GM23338 (cell line): ENCODE results near the gene DNAH6. TPM values are rescaled to one million over a fixed set of nuclear protein-coding genes. Genes with fewer than 3 reads are reported as not detected.
A peak's percentile ranks its signal among the peaks of the same experiment; 100 is the strongest.

Source experiments
- ATAC-seq: fragments of 200-7000 bp; cut with Tn5 transposase; 3 replicates; pipeline ENCODE4 v1.9.1; 2020
- DNase-seq: peaks from one replicate; pipeline ENCODE4 v3.0.0-alpha.2; 2015; ENCODE audit warnings: low spot score
- H2AFZ ChIP-seq: fragments of 200-600 bp; sonication (generic); 2 replicates; pipeline ENCODE4 v1.8.0; 2016; ENCODE audit warnings: antibody characterized with exemption, mild to moderate bottlenecking, moderate library complexity
- H3F3A ChIP-seq: fragments of 200-600 bp; sonication (generic); replicated peaks from 2 replicates; pipeline ENCODE4 v1.8.0; 2017; ENCODE audit warnings: antibody characterized with exemption, mixed run types, low read depth
- H3K27ac ChIP-seq: fragments of 200-600 bp; sonication (generic); 2 replicates; pipeline ENCODE4 v1.6.1; 2016; ENCODE audit warnings: low read depth
- H3K27me3 ChIP-seq: fragments of 200-600 bp; sonication (generic); 2 replicates; pipeline ENCODE4 v1.8.0; 2016; ENCODE audit warnings: mild to moderate bottlenecking, mixed run types, moderate library complexity; ENCODE audit not compliant: insufficient read depth
- H3K36me3 ChIP-seq: fragments of 200-600 bp; sonication (generic); 2 replicates; pipeline ENCODE4 v1.8.0; 2016; ENCODE audit warnings: mild to moderate bottlenecking; ENCODE audit not compliant: insufficient read depth
- H3K4me1 ChIP-seq: fragments of 200-600 bp; sonication (generic); 2 replicates; pipeline ENCODE4 v1.8.0; 2016; ENCODE audit warnings: mild to moderate bottlenecking, moderate library complexity; ENCODE audit not compliant: insufficient read depth
- H3K4me2 ChIP-seq: fragments of 200-600 bp; sonication (generic); 2 replicates; pipeline ENCODE4 v1.7.1; 2017; ENCODE audit warnings: mixed run types
- H3K4me3 ChIP-seq: fragments of 200-600 bp; sonication (generic); 2 replicates; pipeline ENCODE4 v1.6.1; 2016; ENCODE audit warnings: mixed run types
- H3K79me2 ChIP-seq: fragments of 200-600 bp; sonication (generic); replicated peaks from 2 replicates; pipeline ENCODE4 v1.8.0; 2017; ENCODE audit warnings: mild to moderate bottlenecking; ENCODE audit not compliant: insufficient read depth
- H3K9me2 ChIP-seq: fragments of 200-600 bp; sonication (generic); 2 replicates; pipeline ENCODE4 v1.8.0; 2017; ENCODE audit not compliant: insufficient read depth
- H4K20me1 ChIP-seq: fragments of 200-600 bp; sonication (generic); replicated peaks from 2 replicates; pipeline ENCODE4 v1.8.0; 2017; ENCODE audit warnings: mild to moderate bottlenecking; ENCODE audit not compliant: insufficient read depth
- H3K27ac Mint-ChIP-seq: 2 replicates; pipeline ENCODE4 v1.8.0; 2020; ENCODE audit warnings: inconsistent platforms, mild to moderate bottlenecking, moderate library complexity, mixed read lengths
- H3K27me3 Mint-ChIP-seq: 3 replicates; pipeline ENCODE4 v1.8.0; 2022; ENCODE audit warnings: low read depth, mild to moderate bottlenecking, moderate library complexity, mixed read lengths, inconsistent platforms; ENCODE audit not compliant: insufficient read depth, poor library complexity
- H3K36me3 Mint-ChIP-seq: 3 replicates; pipeline ENCODE4 v1.8.0; 2021; ENCODE audit warnings: low read depth, mild to moderate bottlenecking, inconsistent platforms, moderate library complexity, mixed read lengths
- H3K4me1 Mint-ChIP-seq: 3 replicates; pipeline ENCODE4 v1.8.0; 2020; ENCODE audit warnings: mild to moderate bottlenecking, inconsistent platforms, mixed read lengths
- H3K4me3 Mint-ChIP-seq: 3 replicates; pipeline ENCODE4 v1.8.0; 2021; ENCODE audit warnings: moderate library complexity, mild to moderate bottlenecking, inconsistent platforms, mixed read lengths
- H3K9me3 Mint-ChIP-seq: 3 replicates; pipeline ENCODE4 v1.8.0; 2020; ENCODE audit warnings: moderate library complexity, mild to moderate bottlenecking, inconsistent platforms, mixed read lengths
- CREB1 ChIP-seq: fragments of 250-450 bp; sonication (Bioruptor Pico); IDR thresholded peaks from 2 replicates; pipeline ENCODE4 v1.5.0; 2020; ENCODE audit warnings: low read depth, mild to moderate bottlenecking, moderate library complexity
- EZH2 ChIP-seq: fragments of 200-600 bp; sonication (generic); IDR thresholded peaks from one replicate; pipeline ENCODE4 v1.8.0; 2017; ENCODE audit warnings: antibody characterized with exemption, mild to moderate bottlenecking, low read depth; ENCODE audit not compliant: unreplicated experiment
- EZH2phosphoT487 ChIP-seq: fragments of 200-600 bp; sonication (generic); IDR thresholded peaks from one replicate; pipeline ENCODE4 v1.8.1; 2018; ENCODE audit warnings: antibody characterized with exemption; ENCODE audit not compliant: unreplicated experiment
- JUNB ChIP-seq: IDR thresholded peaks from one replicate; pipeline ENCODE4 v1.6.1; 2016; ENCODE audit warnings: antibody characterized with exemption; ENCODE audit not compliant: unreplicated experiment
- NANOG ChIP-seq: IDR thresholded peaks from 2 replicates; pipeline ENCODE4 v1.6.1; 2016; ENCODE audit warnings: antibody characterized with exemption, borderline replicate concordance
- POLR2AphosphoS5 ChIP-seq: IDR thresholded peaks from 2 replicates; pipeline ENCODE4 v1.6.1; 2016; ENCODE audit warnings: antibody characterized with exemption, low read depth
- STAT1 ChIP-seq: IDR thresholded peaks from one replicate; pipeline ENCODE4 v1.6.1; 2016; ENCODE audit warnings: antibody characterized with exemption; ENCODE audit not compliant: unreplicated experiment
- ZNF114 ChIP-seq: fragments of 250-450 bp; sonication (Bioruptor Pico); IDR thresholded peaks from 2 replicates; pipeline ENCODE4 v1.5.0; 2020; ENCODE audit warnings: mild to moderate bottlenecking, moderate library complexity
- ZNF331 ChIP-seq: fragments of 250-450 bp; sonication (Bioruptor Pico); IDR thresholded peaks from 2 replicates; pipeline ENCODE4 v1.5.0; 2020; ENCODE audit warnings: low read depth, mild to moderate bottlenecking, moderate library complexity
- polyA plus RNA-seq: library from polyadenylated mRNA; unstranded; fragments of >200 nt; fragmentation: Nextera tagmentation; extraction: Ambion mirVana; gene quantifications from 2 replicates; pipeline ENCODE4 v1.2.1, GENCODE V29; 2016
- total RNA-seq: library from RNA; depleted of rRNA; stranded (reverse); fragments of >200 nt; shearing (Covaris generic); gene quantifications from 2 replicates; pipeline ENCODE4 v1.2.3, GENCODE V29; 2014
- TF ChIP-seq, protein P1 (sequence below), 2 experiments: fragments of 200-600 bp in 1 of 2; sonication (generic) in 1 of 2; conservative IDR thresholded peaks; 2 replicates each; pipeline versions ENCODE4 v1.5.1 to v1.6.1; 2016 to 2017; ENCODE audit warnings: antibody characterized with exemption in 2 of 2, low read depth in 2 of 2, mild to moderate bottlenecking in 2 of 2, moderate library complexity in 1 of 2
- TF ChIP-seq, protein P2 (sequence below): IDR thresholded peaks from 2 replicates; pipeline ENCODE4 v1.6.1; 2016; ENCODE audit warnings: antibody characterized with exemption

DNAH6 gene
- total and polyA plus RNA-seq, 2 experiments from 2014 or later = 0.27 to 0.31 TPM

GRCh38 chr2:84858123-84858522, 341.8 kb downstream of the DNAH6 start:
- no peak overlapping the region for H3K4me3 ChIP-seq
- no peaks in the 10 kb centered on the region for H3K36me3 ChIP-seq
- Mint-ChIP-seq H3K9me3 (peaks cover 6% of the 10 kb centered on the region), H3K4me3 (no peak overlapping the region), H3K27me3 (peaks cover 45% of the 10 kb centered on the region), H3K4me1 (peaks cover 30% of the 10 kb centered on the region), H3K27ac (no peak overlapping the region), H3K36me3 (peaks cover 3% of the 10 kb centered on the region; the same call in 2 of the 3 replicates)
- no peaks in the 10 kb centered on the region for H3F3A ChIP-seq
- no peak overlapping the region for H3K27ac ChIP-seq
- no peaks in the 10 kb centered on the region; the same call in 1 of the 2 replicates for H4K20me1 ChIP-seq
- H2AFZ ChIP-seq = no peak overlapping the region
- no peak overlapping the region for H3K4me2 ChIP-seq
- DNase-seq = peak; percentile 74
- H3K9me2 ChIP-seq = peaks cover 12% of the 10 kb centered on the region
- peaks cover 24% of the 10 kb centered on the region for H3K4me1 ChIP-seq
- H3K79me2 ChIP-seq = no peaks in the 10 kb centered on the region
- TF ChIP-seq NANOG (no peak), STAT1 (no peak), JUNB (no peak), ZNF114 (CRISPR knock-in tag) (no peak), EZH2 (no peak)
- TF ChIP-seq, protein P1, sequence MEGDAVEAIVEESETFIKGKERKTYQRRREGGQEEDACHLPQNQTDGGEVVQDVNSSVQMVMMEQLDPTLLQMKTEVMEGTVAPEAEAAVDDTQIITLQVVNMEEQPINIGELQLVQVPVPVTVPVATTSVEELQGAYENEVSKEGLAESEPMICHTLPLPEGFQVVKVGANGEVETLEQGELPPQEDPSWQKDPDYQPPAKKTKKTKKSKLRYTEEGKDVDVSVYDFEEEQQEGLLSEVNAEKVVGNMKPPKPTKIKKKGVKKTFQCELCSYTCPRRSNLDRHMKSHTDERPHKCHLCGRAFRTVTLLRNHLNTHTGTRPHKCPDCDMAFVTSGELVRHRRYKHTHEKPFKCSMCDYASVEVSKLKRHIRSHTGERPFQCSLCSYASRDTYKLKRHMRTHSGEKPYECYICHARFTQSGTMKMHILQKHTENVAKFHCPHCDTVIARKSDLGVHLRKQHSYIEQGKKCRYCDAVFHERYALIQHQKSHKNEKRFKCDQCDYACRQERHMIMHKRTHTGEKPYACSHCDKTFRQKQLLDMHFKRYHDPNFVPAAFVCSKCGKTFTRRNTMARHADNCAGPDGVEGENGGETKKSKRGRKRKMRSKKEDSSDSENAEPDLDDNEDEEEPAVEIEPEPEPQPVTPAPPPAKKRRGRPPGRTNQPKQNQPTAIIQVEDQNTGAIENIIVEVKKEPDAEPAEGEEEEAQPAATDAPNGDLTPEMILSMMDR (conservative IDR thresholded peaks at IDR 0.05; ENCODE audit: low read depth in 2 of 2) = peak; percentile 64 to 85
- peaks cover 41% of the 10 kb centered on the region for H3K27me3 ChIP-seq
- peak; percentile 55 for ATAC-seq

DNA sequence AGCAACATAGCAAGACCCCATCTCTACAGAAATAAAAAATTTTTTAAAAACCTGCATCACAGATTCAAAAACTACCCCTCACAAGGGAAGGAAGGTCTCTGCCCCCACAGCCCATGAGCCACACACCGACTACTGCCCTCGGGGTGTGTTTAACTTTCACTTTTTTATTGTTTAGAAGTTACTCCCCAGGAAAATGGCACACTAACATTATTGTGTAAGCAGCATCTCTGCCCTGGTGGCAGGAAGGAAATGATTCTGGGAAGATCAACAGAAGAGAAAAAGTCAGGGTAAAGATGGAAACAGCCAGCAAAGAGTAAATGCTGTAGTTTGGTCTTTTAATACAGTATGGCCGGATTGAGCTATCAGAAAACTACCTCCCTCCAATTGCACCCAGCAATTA, 342.6 kb downstream of the DNAH6 start:
- Mint-ChIP-seq H3K27ac (no peak overlapping the region), H3K36me3 (no peaks in the 10 kb centered on the region), H3K4me3 (no peak overlapping the region), H3K27me3 (peaks cover 45% of the 10 kb centered on the region), H3K4me1 (peaks cover 30% of the 10 kb centered on the region), H3K9me3 (peaks cover 3% of the 10 kb centered on the region; the same call in 2 of the 3 replicates)
- Histone ChIP-seq H4K20me1 (no peaks in the 10 kb centered on the region; the same call in 1 of the 2 replicates), H3K4me3 (no peak overlapping the region), H3K36me3 (no peaks in the 10 kb centered on the region), H3F3A (no peaks in the 10 kb centered on the region), H3K27ac (no peak overlapping the region), H3K27me3 (peaks cover 41% of the 10 kb centered on the region), H2AFZ (no peak overlapping the region), H3K9me2 (peaks cover 12% of the 10 kb centered on the region), H3K4me1 (peaks cover 24% of the 10 kb centered on the region), H3K79me2 (no peaks in the 10 kb centered on the region), H3K4me2 (no peak overlapping the region)
- TF ChIP-seq STAT1 = no peak
- ATAC-seq (no peak), DNase-seq (no peak)

DNA sequence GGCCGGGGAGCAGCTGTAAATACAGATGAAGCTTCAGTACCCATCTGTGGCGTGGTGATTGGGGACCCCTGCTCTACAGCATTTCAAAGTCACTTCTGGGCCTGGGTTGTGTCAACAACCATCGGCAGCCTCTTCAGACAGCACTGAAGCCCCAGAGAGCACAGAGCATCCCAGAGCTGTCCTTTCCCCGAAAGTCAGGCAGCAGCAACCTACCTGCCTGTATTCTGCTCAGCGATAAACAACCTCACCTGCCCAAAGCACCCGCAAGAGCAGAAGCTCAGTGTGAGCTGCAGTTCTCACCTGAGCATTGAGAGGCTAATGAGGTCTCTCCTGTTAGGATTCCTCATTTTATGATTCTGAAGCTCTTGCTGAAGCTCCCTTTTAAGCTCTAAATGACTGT, 345.2 kb downstream of the DNAH6 start:
- H2AFZ ChIP-seq = no peak overlapping the region
- no peak overlapping the region for H3K4me3 Mint-ChIP-seq
- no peaks in the 10 kb centered on the region for H3K36me3 ChIP-seq
- H3K27ac Mint-ChIP-seq = no peak overlapping the region
- 0 out of 2 replicates have a peak overlapping the region, but pooled peaks have one; percentile 20 for H3K4me2 ChIP-seq
- DNase-seq (no peak), ATAC-seq (peak; percentile 58)
- H3K4me1 ChIP-seq = peaks cover 8% of the 10 kb centered on the region; the same call in 1 of the 2 replicates
- peaks cover 15% of the 10 kb centered on the region for H3K27me3 ChIP-seq
- no peaks in the 10 kb centered on the region for H3F3A ChIP-seq
- H3K9me3 Mint-ChIP-seq = peaks cover 3% of the 10 kb centered on the region; the same call in 2 of the 3 replicates
- no peak overlapping the region for H3K4me3 ChIP-seq
- H3K27ac ChIP-seq = no peak overlapping the region
- peaks cover 13% of the 10 kb centered on the region for H3K4me1 Mint-ChIP-seq
- H3K36me3 Mint-ChIP-seq = no peaks in the 10 kb centered on the region
- no peaks in the 10 kb centered on the region for H3K79me2 ChIP-seq
- H3K9me2 ChIP-seq = peaks cover 5% of the 10 kb centered on the region; the same call in 1 of the 2 replicates
- peaks cover 23% of the 10 kb centered on the region for H3K27me3 Mint-ChIP-seq
- no peaks in the 10 kb centered on the region; the same call in 1 of the 2 replicates for H4K20me1 ChIP-seq
- TF ChIP-seq EZH2 (no peak), CREB1 (CRISPR knock-in tag) (no peak), ZNF114 (CRISPR knock-in tag) (no peak), JUNB (no peak), ZNF331 (no peak), EZH2phosphoT487 (no peak), POLR2AphosphoS5 (no peak), STAT1 (no peak)
- TF ChIP-seq, protein P1 (conservative IDR thresholded peaks at IDR 0.05; ENCODE audit: low read depth in 2 of 2) = no peak
- TF ChIP-seq, protein P2, sequence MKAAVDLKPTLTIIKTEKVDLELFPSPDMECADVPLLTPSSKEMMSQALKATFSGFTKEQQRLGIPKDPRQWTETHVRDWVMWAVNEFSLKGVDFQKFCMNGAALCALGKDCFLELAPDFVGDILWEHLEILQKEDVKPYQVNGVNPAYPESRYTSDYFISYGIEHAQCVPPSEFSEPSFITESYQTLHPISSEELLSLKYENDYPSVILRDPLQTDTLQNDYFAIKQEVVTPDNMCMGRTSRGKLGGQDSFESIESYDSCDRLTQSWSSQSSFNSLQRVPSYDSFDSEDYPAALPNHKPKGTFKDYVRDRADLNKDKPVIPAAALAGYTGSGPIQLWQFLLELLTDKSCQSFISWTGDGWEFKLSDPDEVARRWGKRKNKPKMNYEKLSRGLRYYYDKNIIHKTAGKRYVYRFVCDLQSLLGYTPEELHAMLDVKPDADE = no peak
